ENCODE data around the gene MEIKIN. TPM values are rescaled to one million over a fixed set of nuclear protein-coding genes. Genes with fewer than 3 reads are reported as not detected.
A peak's percentile ranks its signal among the peaks of the same experiment; 100 is the strongest.
"Not testable (repeated sequence)": the region's sequence is repeated elsewhere in the genome, so short reads cannot be mapped to it uniquely, and the experiment has no call there.

MEIKIN gene
- total RNA-seq, 2 experiments from 2014 or later, result not detected

- POLR2A ChIA-PET, result no interaction called here
- Mint-ChIP-seq H3K4me1 (no peaks in the 10 kb centered on the region), H3K27me3 (no peaks in the 10 kb centered on the region), H3K27ac (no peak overlapping the region), H3K9me3 (ENCODE audit: low read depth) (peaks cover 5% of the 10 kb centered on the region), H3K36me3 (ENCODE audit: low read depth) (peaks cover 2% of the 10 kb centered on the region), H3K4me3 (no peak overlapping the region)
- ATAC-seq, result no peak
- CTCF ChIA-PET, result no interaction called here
- DNase-seq, result no peak
- intact Hi-C loops (cut with DNase I, micrococcal nuclease), result no loop called here
Measured at GRCh38 chr5:131883984-131884383, 61.5 kb downstream of the MEIKIN start.

DNA sequence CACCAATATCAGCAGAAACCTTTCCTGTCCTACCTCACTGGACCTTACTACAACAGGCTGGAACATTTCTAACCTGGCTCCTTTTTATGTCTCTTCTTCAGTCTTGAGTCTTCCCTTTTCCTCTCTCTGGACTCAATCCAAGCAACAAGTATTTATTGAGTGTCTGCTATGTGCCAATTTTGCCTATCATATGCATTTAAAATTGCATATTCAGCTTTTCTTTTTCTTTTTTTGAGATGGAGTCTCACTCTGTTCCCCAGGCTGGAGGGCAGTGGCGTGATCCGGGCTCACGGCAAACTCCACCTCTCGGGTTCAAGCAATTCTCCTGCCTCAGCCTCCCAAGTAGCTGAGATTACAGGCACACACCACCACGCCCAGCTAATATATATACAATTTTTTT lies 65.8 kb downstream of the MEIKIN start:
- ATAC-seq (no peak), DNase-seq (no peak)
- ChIA-PET POLR2A (no interaction called here), CTCF (no interaction called here)
- Mint-ChIP-seq H3K27me3 (no peaks in the 10 kb centered on the region), H3K9me3 (ENCODE audit: low read depth) (no peaks in the 10 kb centered on the region), H3K4me3 (no peak overlapping the region), H3K36me3 (ENCODE audit: low read depth) (no peaks in the 10 kb centered on the region), H3K27ac (no peak overlapping the region), H3K4me1 (no peaks in the 10 kb centered on the region)
- intact Hi-C loops (cut with DNase I, micrococcal nuclease), result no loop called here

DNA sequence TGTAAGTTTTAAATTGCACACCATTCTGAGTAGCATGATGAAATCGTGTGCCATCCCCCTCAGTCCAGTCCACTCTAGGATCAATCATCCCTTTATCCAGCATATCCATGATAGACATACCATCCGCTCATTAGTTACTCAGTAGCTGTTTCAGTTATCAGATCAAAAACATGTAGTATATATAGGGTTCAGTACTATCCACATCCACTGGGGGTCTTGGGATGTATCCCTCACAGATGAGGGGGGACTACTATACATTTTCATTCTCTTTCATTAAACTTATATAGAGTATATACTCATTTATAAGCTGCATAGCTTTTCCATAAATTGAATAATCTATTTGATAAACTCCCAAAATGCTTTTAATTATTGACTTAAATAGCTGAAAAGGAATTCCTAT lies 67.6 kb downstream of the MEIKIN start:
- no peaks in the 10 kb centered on the region for H3K27me3 Mint-ChIP-seq
- no peaks in the 10 kb centered on the region for H3K9me3 Mint-ChIP-seq (ENCODE audit: low read depth)
- H3K4me1 Mint-ChIP-seq, result no peaks in the 10 kb centered on the region
- POLR2A ChIA-PET, result no interaction called here
- H3K27ac Mint-ChIP-seq, result no peak overlapping the region
- intact Hi-C loops (cut with DNase I, micrococcal nuclease), result no loop called here
- H3K4me3 Mint-ChIP-seq, result no peak overlapping the region
- ATAC-seq, result no peak
- no peak for DNase-seq
- no peaks in the 10 kb centered on the region for H3K36me3 Mint-ChIP-seq (ENCODE audit: low read depth)
- CTCF ChIA-PET, result no interaction called here

GRCh38 chr5:131871251-131871650 lies 74.2 kb downstream of the MEIKIN start:
- H3K27me3 Mint-ChIP-seq; DNase-seq; H3K4me3 Mint-ChIP-seq; H3K27ac Mint-ChIP-seq; intact Hi-C loops (cut with DNase I, micrococcal nuclease); ATAC-seq; POLR2A ChIA-PET; H3K36me3 Mint-ChIP-seq (ENCODE audit: low read depth); CTCF ChIA-PET; H3K4me1 Mint-ChIP-seq: not testable (repeated sequence)
- peaks cover 13% of the 10 kb centered on the region for H3K9me3 Mint-ChIP-seq (ENCODE audit: low read depth)

DNA sequence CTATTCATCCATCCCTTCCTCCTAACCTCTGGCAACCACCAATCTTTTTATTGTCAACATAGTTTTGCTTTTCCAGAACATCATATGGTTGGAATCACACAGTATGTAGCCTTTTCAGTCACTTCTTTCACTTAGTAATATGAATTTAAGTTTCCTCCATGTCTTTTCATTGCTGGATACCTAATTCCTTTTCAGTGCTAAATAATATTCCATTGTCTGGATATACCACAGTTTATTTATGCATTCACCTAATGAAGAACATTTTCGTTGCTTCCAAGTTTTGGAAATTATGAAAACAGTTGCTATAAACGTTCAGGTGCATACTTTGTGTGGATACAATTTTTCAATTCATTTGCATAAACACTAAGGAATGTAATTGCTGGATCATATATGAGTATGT lies 77.9 kb downstream of the MEIKIN start:
- CTCF ChIA-PET, result no interaction called here
- no peaks in the 10 kb centered on the region for H3K27me3 Mint-ChIP-seq
- ATAC-seq, result no peak
- no peak for DNase-seq
- H3K4me1 Mint-ChIP-seq, result no peaks in the 10 kb centered on the region
- intact Hi-C loops (cut with DNase I, micrococcal nuclease), result no loop called here
- no peak overlapping the region for H3K4me3 Mint-ChIP-seq
- POLR2A ChIA-PET, result no interaction called here
- H3K27ac Mint-ChIP-seq, result no peak overlapping the region
- peaks cover 41% of the 10 kb centered on the region for H3K9me3 Mint-ChIP-seq (ENCODE audit: low read depth)
- peaks cover 4% of the 10 kb centered on the region for H3K36me3 Mint-ChIP-seq (ENCODE audit: low read depth)

- ChIA-PET POLR2A (no interaction called here), CTCF (no interaction called here)
- Mint-ChIP-seq H3K4me1 (no peaks in the 10 kb centered on the region), H3K36me3 (ENCODE audit: low read depth) (peaks cover 2% of the 10 kb centered on the region), H3K9me3 (ENCODE audit: low read depth) (peaks cover 36% of the 10 kb centered on the region), H3K27ac (no peak overlapping the region), H3K27me3 (no peaks in the 10 kb centered on the region), H3K4me3 (no peak overlapping the region)
- DNase-seq (no peak), ATAC-seq (no peak)
- intact Hi-C loops (cut with DNase I, micrococcal nuclease), result no loop called here
Measured at GRCh38 chr5:131863700-131864099, 81.8 kb downstream of the MEIKIN start.

GRCh38 chr5:131857388-131857787 lies 88.1 kb downstream of the MEIKIN start:
- ATAC-seq, result no peak
- no peak overlapping the region for H3K27ac Mint-ChIP-seq
- H3K4me1 Mint-ChIP-seq, result peaks cover 13% of the 10 kb centered on the region
- H3K4me3 Mint-ChIP-seq, result no peak overlapping the region
- no peak for DNase-seq
- intact Hi-C loops (cut with DNase I, micrococcal nuclease), result no loop called here
- POLR2A ChIA-PET, result no interaction called here
- peaks cover under 1% of the 10 kb centered on the region for H3K36me3 Mint-ChIP-seq (ENCODE audit: low read depth)
- peaks cover 2% of the 10 kb centered on the region for H3K9me3 Mint-ChIP-seq (ENCODE audit: low read depth)
- no peaks in the 10 kb centered on the region for H3K27me3 Mint-ChIP-seq
- CTCF ChIA-PET, result interaction anchor here (0.6 kb wide), 1 partner anchor 24 kb away, joined by 3 read pairs; no protein-coding TSS in a partner anchor

GRCh38 chr5:131855452-131855851 lies 90.0 kb downstream of the MEIKIN start:
- H3K9me3 Mint-ChIP-seq (ENCODE audit: low read depth), result peaks cover 2% of the 10 kb centered on the region
- no peak overlapping the region for H3K4me3 Mint-ChIP-seq
- H3K27ac Mint-ChIP-seq, result no peak overlapping the region
- POLR2A ChIA-PET, result no interaction called here
- CTCF ChIA-PET, result no interaction called here
- intact Hi-C loops (cut with DNase I, micrococcal nuclease), result no loop called here
- H3K4me1 Mint-ChIP-seq, result peaks cover 13% of the 10 kb centered on the region
- no peak for DNase-seq
- H3K36me3 Mint-ChIP-seq (ENCODE audit: low read depth), result peaks cover 4% of the 10 kb centered on the region
- ATAC-seq, result no peak
- H3K27me3 Mint-ChIP-seq, result no peaks in the 10 kb centered on the region

DNA sequence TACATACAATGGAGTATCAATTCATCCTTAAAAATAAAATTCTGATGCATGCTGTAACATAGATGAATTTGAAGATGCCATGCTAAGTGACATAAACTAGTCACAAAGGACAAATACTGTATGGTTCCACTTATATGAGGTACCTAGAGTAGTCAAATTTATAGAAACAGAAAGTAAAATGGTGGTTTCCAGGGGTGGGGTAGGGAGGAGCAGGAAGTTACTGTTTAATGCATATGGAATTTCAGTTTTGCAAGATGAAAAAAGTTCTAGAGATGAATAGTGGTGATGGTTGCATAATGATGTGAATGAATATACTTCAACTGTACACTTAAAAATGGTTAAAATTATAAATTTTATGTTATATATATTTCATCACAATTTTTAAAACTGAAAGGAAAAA lies 91.3 kb downstream of the MEIKIN start:
- H3K9me3 Mint-ChIP-seq (ENCODE audit: low read depth), result peaks cover 9% of the 10 kb centered on the region
- H3K27me3 Mint-ChIP-seq, result no peaks in the 10 kb centered on the region
- H3K4me3 Mint-ChIP-seq, result no peak overlapping the region
- no peak overlapping the region for H3K27ac Mint-ChIP-seq
- ChIA-PET POLR2A (no interaction called here), CTCF (interaction anchor here (0.8 kb wide), 1 partner anchor 53 kb away, joined by 4 read pairs; no protein-coding TSS in a partner anchor)
- ATAC-seq (peak; percentile 74), DNase-seq (no peak)
- H3K4me1 Mint-ChIP-seq, result peaks cover 13% of the 10 kb centered on the region
- H3K36me3 Mint-ChIP-seq (ENCODE audit: low read depth), result peaks cover 4% of the 10 kb centered on the region
- intact Hi-C loops (cut with DNase I, micrococcal nuclease), result no loop called here

- DNase-seq, result no peak
- POLR2A ChIA-PET, result no interaction called here
- ATAC-seq, result no peak
- CTCF ChIA-PET, result no interaction called here
- Mint-ChIP-seq H3K9me3 (ENCODE audit: low read depth) (peaks cover 37% of the 10 kb centered on the region), H3K27ac (no peak overlapping the region), H3K36me3 (ENCODE audit: low read depth) (peaks cover 14% of the 10 kb centered on the region), H3K27me3 (no peaks in the 10 kb centered on the region), H3K4me1 (peaks cover 2% of the 10 kb centered on the region), H3K4me3 (no peak overlapping the region)
- intact Hi-C loops (cut with DNase I, micrococcal nuclease), result no loop called here
Measured at GRCh38 chr5:131848662-131849061, 96.8 kb downstream of the MEIKIN start.

DNA sequence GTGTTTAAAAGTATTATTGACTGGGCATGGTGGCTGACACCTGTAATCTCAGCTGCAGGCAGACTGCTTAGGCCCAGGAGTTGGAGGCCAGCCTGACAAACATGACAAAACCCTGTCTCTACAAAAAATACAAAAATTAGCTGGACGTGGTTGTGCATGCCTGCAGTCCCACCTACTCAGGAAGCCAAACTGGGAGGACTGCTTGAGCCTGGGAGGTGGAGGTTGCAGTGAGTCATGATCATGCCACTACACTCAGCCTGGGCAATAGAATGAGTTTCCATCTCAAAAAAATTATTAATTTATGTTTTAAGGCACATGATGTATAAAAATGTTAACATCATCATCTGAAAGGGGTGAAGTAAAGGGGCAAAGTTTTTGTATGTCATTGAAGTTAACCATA lies 98.9 kb downstream of the MEIKIN start:
- H3K4me1 Mint-ChIP-seq, result no peaks in the 10 kb centered on the region
- no peak for DNase-seq
- no peak overlapping the region for H3K4me3 Mint-ChIP-seq
- H3K36me3 Mint-ChIP-seq (ENCODE audit: low read depth), result peaks cover 10% of the 10 kb centered on the region
- H3K27ac Mint-ChIP-seq, result no peak overlapping the region
- no peak for ATAC-seq
- POLR2A ChIA-PET, result no interaction called here
- CTCF ChIA-PET, result no interaction called here
- no peaks in the 10 kb centered on the region for H3K27me3 Mint-ChIP-seq
- intact Hi-C loops (cut with DNase I, micrococcal nuclease), result no loop called here
- H3K9me3 Mint-ChIP-seq (ENCODE audit: low read depth), result peaks cover 42% of the 10 kb centered on the region

DNA sequence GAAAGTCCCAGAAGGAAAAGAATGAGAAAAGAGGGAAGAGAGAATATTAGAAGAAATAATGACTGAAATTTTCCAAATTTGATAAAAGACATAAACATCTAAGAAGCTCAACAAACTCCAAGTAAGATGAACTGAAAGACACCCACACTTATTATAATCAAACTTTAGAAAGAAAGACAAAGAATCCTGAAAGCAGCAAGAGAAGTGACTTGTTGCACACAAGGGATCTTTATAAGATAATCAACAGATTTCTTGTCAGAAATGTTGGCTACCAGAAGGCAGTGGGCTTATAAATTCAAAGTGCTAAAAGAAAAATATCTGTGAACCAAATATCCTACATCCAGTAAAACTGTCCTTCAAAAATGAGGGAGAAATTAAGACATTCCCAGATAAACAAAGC lies 99.6 kb downstream of the MEIKIN start:
- ChIA-PET POLR2A (no interaction called here), CTCF (interaction anchor here (0.6 kb wide), 1 partner anchor 258 kb away, joined by 4 read pairs; no protein-coding TSS in a partner anchor)
- Mint-ChIP-seq H3K4me3 (no peak overlapping the region), H3K9me3 (ENCODE audit: low read depth) (peaks cover 44% of the 10 kb centered on the region), H3K27ac (no peak overlapping the region), H3K36me3 (ENCODE audit: low read depth) (peaks cover 10% of the 10 kb centered on the region), H3K27me3 (no peaks in the 10 kb centered on the region), H3K4me1 (no peaks in the 10 kb centered on the region)
- DNase-seq, result no peak
- intact Hi-C loops (cut with DNase I, micrococcal nuclease), result no loop called here
- no peak for ATAC-seq

- H3K9me3 Mint-ChIP-seq (ENCODE audit: low read depth), result peaks cover 46% of the 10 kb centered on the region
- CTCF ChIA-PET, result interaction anchor here (0.6 kb wide), 1 partner anchor 694 kb away, joined by 3 read pairs; no protein-coding TSS in a partner anchor
- H3K27me3 Mint-ChIP-seq; DNase-seq; H3K36me3 Mint-ChIP-seq (ENCODE audit: low read depth); POLR2A ChIA-PET; H3K4me3 Mint-ChIP-seq; ATAC-seq; H3K4me1 Mint-ChIP-seq; intact Hi-C loops (cut with DNase I, micrococcal nuclease); H3K27ac Mint-ChIP-seq: not testable (repeated sequence)
Measured at GRCh38 chr5:131842971-131843370, 102.5 kb downstream of the MEIKIN start.

All from activated CD4-positive, alpha-beta T cell treated with anti-CD3 and anti-CD28 coated beads for 36 hours (primary cell).